ENCODE data around the gene TNXB. TPM values are rescaled to one million over a fixed set of nuclear protein-coding genes. Genes with fewer than 3 reads are reported as not detected.

TNXB gene
- total RNA-seq, 4 donors from 2014 or later, result 38.5 to 301 (median 117) TPM

DNA sequence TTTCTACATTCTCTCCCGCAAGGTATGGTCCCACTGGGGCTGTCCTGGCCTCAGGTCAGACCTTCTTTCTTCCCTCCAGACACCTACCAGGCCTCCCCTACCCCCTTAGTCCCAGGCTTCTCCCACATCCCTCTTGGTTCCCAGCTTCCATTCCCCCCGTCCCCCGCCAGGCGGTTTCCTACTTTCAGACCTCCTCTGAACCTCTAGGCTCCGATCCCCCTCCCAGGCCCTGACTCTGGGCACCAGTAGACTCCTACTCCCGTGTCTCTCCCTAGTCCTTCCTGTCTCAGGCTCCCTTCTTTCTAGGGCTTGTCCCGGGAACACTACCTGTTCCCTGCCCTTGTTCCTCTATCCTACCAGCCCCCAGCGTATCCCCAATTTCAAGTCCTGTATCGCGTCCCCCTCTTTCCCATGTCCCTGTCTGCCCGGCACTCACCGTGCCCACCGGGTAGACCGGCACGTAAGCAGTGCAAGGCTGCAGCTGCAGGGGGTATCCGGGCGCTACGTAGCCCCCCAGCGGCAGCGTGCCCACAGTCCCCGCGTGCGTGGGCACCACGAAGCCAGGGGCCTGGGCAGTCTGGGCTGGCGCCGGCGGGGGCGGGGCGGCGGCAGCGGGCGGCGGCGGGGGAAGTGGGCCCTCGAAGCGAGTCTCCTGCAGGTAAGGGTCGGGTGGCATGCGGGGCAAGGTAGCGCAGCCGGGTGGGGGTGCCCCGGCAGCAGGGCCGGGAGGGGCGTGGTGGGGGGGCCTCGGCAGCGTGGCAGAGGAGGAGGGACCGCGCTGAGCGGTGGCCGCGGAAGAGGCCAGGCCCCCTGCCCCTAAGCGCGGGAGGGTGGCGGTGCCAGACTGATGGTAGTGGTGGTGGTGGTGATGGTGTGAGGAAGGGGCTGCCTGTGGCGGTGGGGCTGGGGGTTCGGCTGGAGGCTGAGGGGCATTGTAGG lies 41.1 kb upstream of the TNXB start:
- Histone ChIP-seq H3K4me3 (peak overlapping the region in 2 of 4 donors; percentile 17 to 51), H3K27ac (peak overlapping the region in 1 of 4 donors; percentile 10), H3K4me1 (peaks cover 0 to 23% (median 5%) of the 10 kb centered on the region in 4 donors), H3K27me3 (no peaks in the 10 kb centered on the region), H3K9me3 (no peaks in the 10 kb centered on the region), H3K36me3 (no peaks in the 10 kb centered on the region)
- peak in 1 of 3 donors; percentile 42 for DNase-seq
- TF ChIP-seq, protein P1, sequence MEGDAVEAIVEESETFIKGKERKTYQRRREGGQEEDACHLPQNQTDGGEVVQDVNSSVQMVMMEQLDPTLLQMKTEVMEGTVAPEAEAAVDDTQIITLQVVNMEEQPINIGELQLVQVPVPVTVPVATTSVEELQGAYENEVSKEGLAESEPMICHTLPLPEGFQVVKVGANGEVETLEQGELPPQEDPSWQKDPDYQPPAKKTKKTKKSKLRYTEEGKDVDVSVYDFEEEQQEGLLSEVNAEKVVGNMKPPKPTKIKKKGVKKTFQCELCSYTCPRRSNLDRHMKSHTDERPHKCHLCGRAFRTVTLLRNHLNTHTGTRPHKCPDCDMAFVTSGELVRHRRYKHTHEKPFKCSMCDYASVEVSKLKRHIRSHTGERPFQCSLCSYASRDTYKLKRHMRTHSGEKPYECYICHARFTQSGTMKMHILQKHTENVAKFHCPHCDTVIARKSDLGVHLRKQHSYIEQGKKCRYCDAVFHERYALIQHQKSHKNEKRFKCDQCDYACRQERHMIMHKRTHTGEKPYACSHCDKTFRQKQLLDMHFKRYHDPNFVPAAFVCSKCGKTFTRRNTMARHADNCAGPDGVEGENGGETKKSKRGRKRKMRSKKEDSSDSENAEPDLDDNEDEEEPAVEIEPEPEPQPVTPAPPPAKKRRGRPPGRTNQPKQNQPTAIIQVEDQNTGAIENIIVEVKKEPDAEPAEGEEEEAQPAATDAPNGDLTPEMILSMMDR (IDR thresholded peaks at IDR 0.05), result no peak
- no peak for TF ChIP-seq POLR2A (IDR thresholded peaks at IDR 0.05)

DNA sequence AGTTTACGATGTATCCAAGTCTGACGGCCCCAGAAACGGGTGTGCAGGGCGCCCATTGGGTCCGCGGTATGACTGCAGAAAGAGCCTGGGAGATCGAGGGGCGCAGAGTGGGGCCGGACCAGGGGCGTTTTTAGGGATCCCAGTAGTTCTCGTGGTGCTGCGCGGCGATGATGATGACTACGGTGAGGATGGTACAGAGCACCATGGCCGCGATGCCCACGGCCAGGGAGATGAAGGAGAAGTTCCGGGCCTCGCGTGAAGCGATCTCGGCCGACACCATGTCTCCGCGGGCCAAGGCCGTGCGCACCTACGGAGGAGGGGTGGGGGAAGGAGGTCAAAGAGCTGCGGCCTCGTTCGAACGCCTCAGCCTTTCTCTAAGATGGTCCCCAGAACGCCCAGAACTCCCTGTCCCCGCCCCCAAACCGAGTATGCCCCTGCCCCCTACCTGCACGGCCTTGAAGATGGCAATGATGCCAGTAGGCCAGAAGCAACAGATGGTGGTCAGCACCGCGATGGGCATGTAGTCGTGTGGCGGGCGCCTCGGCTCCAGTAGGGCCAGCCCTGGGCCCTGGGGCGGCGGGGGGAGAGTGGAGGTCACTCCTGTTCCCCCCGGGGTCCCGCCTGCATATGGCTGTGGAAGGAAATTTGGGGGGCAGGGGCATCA lies 40.1 kb upstream of the TNXB start:
- H3K27me3 ChIP-seq, result no peaks in the 10 kb centered on the region
- no peak for DNase-seq
- peaks cover 0 to 17% (median 0%) of the 10 kb centered on the region in 4 donors for H3K4me1 ChIP-seq
- peak overlapping the region; percentile 9 to 47 (median 30) for H3K4me3 ChIP-seq
- H3K36me3 ChIP-seq, result no peaks in the 10 kb centered on the region
- H3K27ac ChIP-seq, result no peak overlapping the region
- TF ChIP-seq, protein P1 (IDR thresholded peaks at IDR 0.05), result no peak
- no peak for TF ChIP-seq POLR2A (IDR thresholded peaks at IDR 0.05)
- H3K9me3 ChIP-seq, result no peaks in the 10 kb centered on the region

DNA sequence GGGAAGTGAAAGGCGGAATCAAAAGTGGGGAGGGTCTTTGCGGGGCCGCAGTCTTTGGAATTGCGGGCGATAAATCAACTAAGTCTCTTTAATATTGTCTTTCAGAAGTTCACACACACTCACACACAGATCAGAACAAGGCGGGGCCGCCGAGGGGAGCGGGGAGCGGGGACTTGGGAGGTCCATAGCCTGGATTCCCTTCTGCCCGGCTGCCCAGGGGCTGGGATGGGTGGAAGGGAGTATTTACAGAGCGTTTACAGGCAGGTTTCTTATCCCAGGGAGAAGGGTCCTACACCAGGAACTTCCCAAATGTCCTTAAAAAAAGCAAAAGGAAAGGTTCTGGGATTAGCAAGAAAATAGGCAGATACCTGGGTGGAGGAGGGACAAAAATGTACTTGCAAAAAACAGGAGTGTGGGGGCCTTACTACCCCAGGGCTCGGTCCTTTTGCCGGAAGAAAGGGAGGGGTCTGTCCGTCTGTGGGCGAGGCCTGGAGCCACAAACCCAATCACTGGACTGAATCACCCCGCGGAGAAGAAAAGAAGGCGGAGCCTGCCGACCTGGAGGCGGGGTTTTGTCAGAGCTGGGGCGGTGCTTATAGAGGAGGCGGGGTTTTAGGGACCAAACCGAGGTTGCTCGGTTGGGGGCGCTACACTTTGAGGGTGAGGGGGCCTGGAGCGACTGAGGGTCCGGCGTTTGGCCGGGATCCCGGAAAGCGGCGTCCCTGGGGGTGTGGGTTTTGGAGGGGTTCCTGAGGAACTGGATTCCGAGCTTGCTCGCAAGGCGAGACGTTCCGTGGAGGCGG lies 39.4 kb upstream of the TNXB start:
- Histone ChIP-seq H3K4me3 (peak overlapping the region; percentile 9 to 47 (median 30)), H3K9me3 (no peaks in the 10 kb centered on the region), H3K4me1 (peaks cover 0 to 17% (median 0%) of the 10 kb centered on the region in 4 donors), H3K27ac (no peak overlapping the region), H3K36me3 (no peaks in the 10 kb centered on the region), H3K27me3 (no peaks in the 10 kb centered on the region)
- peak; percentile 27 to 82 (median 81) for DNase-seq
- no peak for TF ChIP-seq POLR2A (IDR thresholded peaks at IDR 0.05)
- TF ChIP-seq, protein P1 (IDR thresholded peaks at IDR 0.05), result peak in 1 of 6 experiments; percentile 10

DNA sequence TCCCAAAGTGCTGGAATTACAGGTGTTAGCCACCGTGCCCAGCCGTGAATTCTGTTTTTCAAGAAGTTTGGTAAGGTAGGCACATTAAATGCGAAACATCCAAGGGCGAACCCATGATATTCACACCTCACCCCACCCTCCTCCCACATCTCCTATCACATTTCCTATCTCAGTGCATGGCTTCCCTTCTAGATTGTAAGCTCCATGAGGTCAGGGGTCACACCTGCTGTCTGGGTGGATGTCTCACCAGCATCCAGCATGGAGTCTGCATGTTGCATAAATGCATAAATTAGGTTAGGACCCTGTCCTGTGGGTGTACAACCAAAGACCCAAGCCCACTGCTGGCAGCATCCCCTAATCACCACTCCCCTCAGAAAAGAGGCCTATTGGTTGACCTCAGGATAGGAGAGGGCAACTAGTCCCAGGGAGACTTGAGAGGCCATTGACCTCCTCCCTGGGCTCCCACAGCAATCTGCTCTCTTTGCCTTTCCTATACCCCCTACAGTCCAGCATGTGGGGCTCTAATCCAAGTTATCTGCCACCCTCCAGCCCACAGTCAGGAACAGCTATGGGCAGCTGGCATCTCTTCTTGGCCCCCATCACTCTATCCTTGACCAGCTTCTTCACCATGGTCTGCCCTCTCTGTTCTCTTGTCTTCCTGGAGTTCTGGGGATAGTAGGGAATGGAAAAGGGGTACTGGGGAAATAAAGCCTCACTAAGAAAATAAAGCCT lies 38.4 kb upstream of the TNXB start:
- no peaks in the 10 kb centered on the region for H3K9me3 ChIP-seq
- no peak overlapping the region for H3K4me3 ChIP-seq
- no peak for DNase-seq
- no peak overlapping the region for H3K27ac ChIP-seq
- TF ChIP-seq, protein P1 (IDR thresholded peaks at IDR 0.05), result no peak
- no peak for TF ChIP-seq POLR2A (IDR thresholded peaks at IDR 0.05)
- no peaks in the 10 kb centered on the region for H3K36me3 ChIP-seq
- no peaks in the 10 kb centered on the region for H3K27me3 ChIP-seq
- H3K4me1 ChIP-seq, result peaks cover 0 to 10% (median 0%) of the 10 kb centered on the region in 4 donors

DNA sequence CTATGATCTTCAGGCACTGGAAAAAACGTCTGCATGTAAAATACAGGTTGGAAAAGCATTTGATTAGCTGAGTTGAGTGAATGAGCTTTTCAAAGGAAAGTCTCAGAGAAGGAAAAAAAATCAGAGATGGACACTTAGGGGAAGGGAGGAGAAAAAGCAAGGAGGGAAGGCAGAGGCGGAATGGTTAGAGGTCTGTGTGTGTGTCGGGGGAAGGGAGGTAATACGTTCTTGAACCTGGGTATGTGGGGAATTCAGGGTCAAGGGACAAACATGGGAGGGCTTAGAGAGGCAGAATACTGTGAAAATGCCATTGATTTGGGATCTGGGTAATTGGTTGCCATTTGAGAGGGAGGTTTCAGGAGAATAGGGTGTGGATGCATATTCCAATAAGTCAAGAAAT lies 37.5 kb upstream of the TNXB start:
- no peaks in the 10 kb centered on the region for H3K27me3 ChIP-seq
- no peak for DNase-seq
- peaks cover 0 to 3% (median 0%) of the 10 kb centered on the region in 4 donors for H3K4me1 ChIP-seq
- no peak overlapping the region for H3K27ac ChIP-seq
- no peak overlapping the region for H3K4me3 ChIP-seq
- TF ChIP-seq, protein P1 (IDR thresholded peaks at IDR 0.05), result no peak
- no peak for TF ChIP-seq POLR2A (IDR thresholded peaks at IDR 0.05)
- no peaks in the 10 kb centered on the region for H3K9me3 ChIP-seq
- H3K36me3 ChIP-seq, result no peaks in the 10 kb centered on the region
